Stimulated activated naive CD4-positive, alpha-beta T cell (primary cell): ENCODE data around the gene TEX38.
"Not testable (repeated sequence)": the region's sequence is repeated elsewhere in the genome, so short reads cannot be mapped to it uniquely, and the experiment has no call there.

Experiments used
- DNase-seq, 6 experiments: peaks; one replicate each; lab custom pipeline; 2025; lab: John Stamatoyannopoulos, UW

Gene TEX38

GRCh38 chr1:46687921-46688509, 16.4 kb downstream of the TEX38 start:
- DNase-seq, result no peak

GRCh38 chr1:46689356-46689755, 17.7 kb downstream of the TEX38 start:
- no peak for DNase-seq

- DNase-seq, result no peak
These were observed 18.2 kb downstream of the TEX38 start for GRCh38 chr1:46689897-46690296.

- DNase-seq, result no peak
These were observed 19.3 kb downstream of the TEX38 start for GRCh38 chr1:46690931-46691421.

GRCh38 chr1:46691997-46692790, 20.5 kb downstream of the TEX38 start:
- DNase-seq, result no peak

GRCh38 chr1:46692811-46693770, 21.4 kb downstream of the TEX38 start:
- no peak for DNase-seq

GRCh38 chr1:46694676-46695075, 23.0 kb downstream of the TEX38 start:
- DNase-seq, result not testable (repeated sequence)

- no peak for DNase-seq
These were observed 25.4 kb downstream of the TEX38 start for GRCh38 chr1:46697053-46697452.

- no peak for DNase-seq
These were observed 28.0 kb downstream of the TEX38 start for GRCh38 chr1:46699666-46700065.

- DNase-seq, result no peak
These were observed 32.4 kb downstream of the TEX38 start for GRCh38 chr1:46703927-46704641.

GRCh38 chr1:46705408-46705807, 33.8 kb downstream of the TEX38 start:
- DNase-seq, result no peak

GRCh38 chr1:46708121-46708520, 36.5 kb downstream of the TEX38 start:
- DNase-seq, result no peak

- DNase-seq, result no peak
These were observed 43.3 kb downstream of the TEX38 start for GRCh38 chr1:46714976-46715375.

GRCh38 chr1:46717654-46718053, 46.0 kb downstream of the TEX38 start:
- DNase-seq, result no peak

GRCh38 chr1:46718340-46718726, 46.7 kb downstream of the TEX38 start:
- DNase-seq, result no peak

GRCh38 chr1:46718727-46719622, 47.3 kb downstream of the TEX38 start, which contains the start of gene EFCAB14:
TSS of gene EFCAB14 (minus strand) at chr1:46719114. CDS start at chr1:46718087, 1,027 bp downstream.
- peak; percentile 98 to 99 (median 98) for DNase-seq

- no peak for DNase-seq
These were observed 48.0 kb downstream of the TEX38 start for GRCh38 chr1:46719689-46720088.

- DNase-seq, result not testable (repeated sequence)
These were observed 48.7 kb downstream of the TEX38 start for GRCh38 chr1:46720319-46720718.

GRCh38 chr1:46721204-46721603, 49.5 kb downstream of the TEX38 start:
- no peak for DNase-seq

- no peak for DNase-seq
These were observed 50.1 kb downstream of the TEX38 start for GRCh38 chr1:46721686-46722205.
